ENCODE measurements around the gene TEX51. TPM values are rescaled to one million over a fixed set of nuclear protein-coding genes. Genes with fewer than 3 reads are reported as not detected.

Gene TEX51
- total RNA-seq (2022; extraction: Qiagen RNA extraction): not detected in 5 replicates

DNA sequence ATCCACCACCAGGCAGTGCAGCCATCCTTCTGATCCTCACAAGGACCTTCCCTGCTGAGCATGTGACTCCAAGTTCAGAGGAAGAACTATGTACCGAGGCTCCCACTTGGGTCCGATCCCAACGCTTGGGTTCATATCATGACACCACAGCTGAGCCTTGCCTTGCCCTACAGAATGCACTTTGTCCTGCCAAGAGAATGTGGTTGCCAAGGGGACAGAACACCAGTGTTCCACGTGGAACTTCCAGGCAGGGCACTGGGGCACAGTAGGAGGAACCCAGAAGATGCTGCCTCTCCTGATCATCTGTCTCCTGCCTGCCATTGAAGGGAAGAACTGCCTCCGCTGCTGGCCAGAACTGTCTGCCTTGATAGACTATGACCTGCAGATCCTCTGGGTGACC is at the start of gene TEX51:
Gene TEX51 (plus strand): TSS at position 255 of the 400 bp plus-strand sequence. CDS start 29 bp downstream, at position 284.

Other genes with a start within 250 kb of the TEX51 start
- not detected in 5 replicates for gene GYPC, start 242.7 kb upstream of the TEX51 start, total RNA-seq (2022; extraction: Qiagen RNA extraction)
- gene BIN1, start 208.3 kb downstream of the TEX51 start, total RNA-seq (2022; extraction: Qiagen RNA extraction): 30.3 to 35.7 TPM (median 35.0 TPM) in 5 replicates